RWPE2 (cell line): ENCODE data around the gene HES3.

Experiments
- ATAC-seq: fragments of 200-7000 bp; cut with Tn5 transposase; 3 replicates; pipeline ENCODE4 v1.9.1; 2021; ENCODE audit warnings: low read depth
- DNase-seq: peaks from one replicate; pipeline ENCODE4 v3.0.0-alpha.2; 2020; ENCODE audit warnings: low spot score
- H3K27ac ChIP-seq: fragments of 450-650 bp; 2 replicates; pipeline ENCODE4 v1.5.1; 2017; ENCODE audit warnings: mild to moderate bottlenecking; ENCODE audit not compliant: poor library complexity, severe bottlenecking
- H3K27me3 ChIP-seq: fragments of 250-450 bp; sonication (Bioruptor Pico); 2 replicates; pipeline ENCODE4 v1.5.1; 2021; ENCODE audit warnings: mild to moderate bottlenecking, moderate library complexity; ENCODE audit not compliant: insufficient read depth, poor library complexity, severe bottlenecking
- H3K36me3 ChIP-seq: fragments of 250-450 bp; sonication (Bioruptor Pico); 2 replicates; pipeline ENCODE4 v1.5.1; 2020; ENCODE audit warnings: low read depth, mild to moderate bottlenecking, moderate library complexity
- H3K4me1 ChIP-seq: fragments of 250-450 bp; sonication (Bioruptor Pico); 2 replicates; pipeline ENCODE4 v1.5.1; 2021; ENCODE audit warnings: mild to moderate bottlenecking, moderate library complexity; ENCODE audit not compliant: insufficient read depth, poor library complexity, severe bottlenecking
- H3K4me3 ChIP-seq: fragments of 250-450 bp; sonication (Bioruptor Pico); 2 replicates; pipeline ENCODE4 v1.5.1; 2021; ENCODE audit warnings: mild to moderate bottlenecking, moderate library complexity; ENCODE audit not compliant: severe bottlenecking
- H3K9me3 ChIP-seq: fragments of 250-450 bp; sonication (Bioruptor Pico); 2 replicates; pipeline ENCODE4 v1.5.1; 2021; ENCODE audit warnings: mild to moderate bottlenecking, moderate library complexity; ENCODE audit not compliant: severe bottlenecking
- CTCF ChIP-seq: fragments of 450-650 bp; IDR thresholded peaks from one replicate; pipeline ENCODE4 v1.5.1; 2017; ENCODE audit warnings: mild to moderate bottlenecking, moderate library complexity; ENCODE audit not compliant: poor library complexity, severe bottlenecking

HES3 gene

GRCh38 chr1:6249739-6250689 lies 6.0 kb downstream of the HES3 start:
- H3K27me3 ChIP-seq = peaks cover 20% of the 10 kb centered on the region
- H3K4me1 ChIP-seq = no peaks in the 10 kb centered on the region
- H3K36me3 ChIP-seq = no peaks in the 10 kb centered on the region
- H3K4me3 ChIP-seq = peak overlapping the region; percentile 20
- H3K9me3 ChIP-seq = no peaks in the 10 kb centered on the region
- no peak for TF ChIP-seq CTCF
- DNase-seq (no peak), ATAC-seq (peak; percentile 8; the same call in 1 of the 3 replicates)
- H3K27ac ChIP-seq = no peak overlapping the region

- Histone ChIP-seq H3K4me1 (no peaks in the 10 kb centered on the region), H3K4me3 (no peak overlapping the region), H3K36me3 (no peaks in the 10 kb centered on the region), H3K27ac (no peak overlapping the region), H3K27me3 (peaks cover 15% of the 10 kb centered on the region), H3K9me3 (no peaks in the 10 kb centered on the region)
- ATAC-seq (no peak), DNase-seq (no peak)
- TF ChIP-seq CTCF = no peak
These were observed 7.3 kb downstream of the HES3 start for GRCh38 chr1:6251233-6251632.

GRCh38 chr1:6251681-6252373 lies 7.8 kb downstream of the HES3 start:
- Histone ChIP-seq H3K4me1 (no peaks in the 10 kb centered on the region), H3K36me3 (no peaks in the 10 kb centered on the region), H3K27me3 (peaks cover 11% of the 10 kb centered on the region), H3K27ac (no peak overlapping the region), H3K4me3 (no peak overlapping the region), H3K9me3 (no peaks in the 10 kb centered on the region)
- DNase-seq = no peak
- no peak for TF ChIP-seq CTCF
- no peak for ATAC-seq

- TF ChIP-seq CTCF = no peak
- ATAC-seq (no peak), DNase-seq (no peak)
- H3K4me1 ChIP-seq = no peaks in the 10 kb centered on the region
- no peaks in the 10 kb centered on the region for H3K36me3 ChIP-seq
- no peak overlapping the region for H3K4me3 ChIP-seq
- no peaks in the 10 kb centered on the region for H3K9me3 ChIP-seq
- peaks cover 11% of the 10 kb centered on the region for H3K27me3 ChIP-seq
- no peak overlapping the region for H3K27ac ChIP-seq
These were observed 8.4 kb downstream of the HES3 start for GRCh38 chr1:6252374-6252710.
